Measurements from ENCODE around the gene MTHFR. TPM values are rescaled to one million over a fixed set of nuclear protein-coding genes. Genes with fewer than 3 reads are reported as not detected.

MTHFR gene
- polyA plus RNA-seq, 1 donor from 2014 or later, result 21.2 TPM

DNA sequence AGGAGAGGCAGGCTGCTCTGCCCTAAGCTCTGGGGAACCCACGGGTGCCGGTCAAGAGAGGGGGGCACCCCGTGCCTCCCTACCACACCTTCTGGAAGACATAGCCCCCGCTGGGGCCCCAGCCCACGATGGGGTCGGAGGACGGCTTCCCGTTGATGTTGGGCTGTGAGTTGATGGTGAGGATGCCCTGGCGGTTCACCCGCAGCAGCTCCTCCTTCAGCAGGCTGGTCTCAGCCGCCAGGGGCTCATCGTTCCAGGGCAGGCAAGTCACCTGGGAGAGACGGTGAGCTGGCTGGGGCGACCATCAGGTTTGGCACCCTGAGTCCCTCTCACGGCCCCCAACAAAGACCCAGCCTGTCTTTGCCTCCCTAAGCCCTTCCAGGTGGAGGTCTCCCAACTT lies 11.9 kb downstream of the MTHFR start:
- no peaks in the 10 kb centered on the region for H3K36me3 ChIP-seq (ENCODE audit: insufficient read depth, low read length)

DNA sequence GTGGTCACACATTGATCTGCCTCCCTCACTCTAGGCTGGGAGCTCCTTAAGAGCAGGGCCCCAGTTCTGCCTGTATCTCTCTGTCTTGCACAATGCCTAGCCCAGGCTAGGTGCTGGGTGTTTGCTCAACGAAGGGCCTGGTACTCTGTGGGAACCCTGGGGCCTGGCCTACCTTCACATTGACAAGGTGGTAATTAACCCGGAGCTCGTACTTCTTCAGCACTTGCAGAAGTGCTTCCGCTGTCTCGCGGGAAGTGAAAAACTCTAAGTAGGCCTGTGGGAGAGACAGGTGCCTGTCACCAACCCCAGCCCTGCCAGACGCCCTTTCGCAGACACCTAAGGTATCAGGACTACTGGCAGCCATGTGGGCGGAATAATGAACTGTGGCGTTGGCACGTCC lies 13.7 kb downstream of the MTHFR start:
- H3K9ac ChIP-seq (ENCODE audit: low read length), result no peak overlapping the region
- H3K27me3 ChIP-seq (ENCODE audit: insufficient read depth, low read depth, low read length), result no peaks in the 10 kb centered on the region
- no peak overlapping the region for H2AFZ ChIP-seq (ENCODE audit: low read depth, low read length)
- H3F3A ChIP-seq (ENCODE audit: insufficient read depth, low read length, poor library complexity, severe bottlenecking), result no peaks in the 10 kb centered on the region
- H3K4me3 ChIP-seq (ENCODE audit: low read length), result no peak overlapping the region
- TF ChIP-seq, protein P1, sequence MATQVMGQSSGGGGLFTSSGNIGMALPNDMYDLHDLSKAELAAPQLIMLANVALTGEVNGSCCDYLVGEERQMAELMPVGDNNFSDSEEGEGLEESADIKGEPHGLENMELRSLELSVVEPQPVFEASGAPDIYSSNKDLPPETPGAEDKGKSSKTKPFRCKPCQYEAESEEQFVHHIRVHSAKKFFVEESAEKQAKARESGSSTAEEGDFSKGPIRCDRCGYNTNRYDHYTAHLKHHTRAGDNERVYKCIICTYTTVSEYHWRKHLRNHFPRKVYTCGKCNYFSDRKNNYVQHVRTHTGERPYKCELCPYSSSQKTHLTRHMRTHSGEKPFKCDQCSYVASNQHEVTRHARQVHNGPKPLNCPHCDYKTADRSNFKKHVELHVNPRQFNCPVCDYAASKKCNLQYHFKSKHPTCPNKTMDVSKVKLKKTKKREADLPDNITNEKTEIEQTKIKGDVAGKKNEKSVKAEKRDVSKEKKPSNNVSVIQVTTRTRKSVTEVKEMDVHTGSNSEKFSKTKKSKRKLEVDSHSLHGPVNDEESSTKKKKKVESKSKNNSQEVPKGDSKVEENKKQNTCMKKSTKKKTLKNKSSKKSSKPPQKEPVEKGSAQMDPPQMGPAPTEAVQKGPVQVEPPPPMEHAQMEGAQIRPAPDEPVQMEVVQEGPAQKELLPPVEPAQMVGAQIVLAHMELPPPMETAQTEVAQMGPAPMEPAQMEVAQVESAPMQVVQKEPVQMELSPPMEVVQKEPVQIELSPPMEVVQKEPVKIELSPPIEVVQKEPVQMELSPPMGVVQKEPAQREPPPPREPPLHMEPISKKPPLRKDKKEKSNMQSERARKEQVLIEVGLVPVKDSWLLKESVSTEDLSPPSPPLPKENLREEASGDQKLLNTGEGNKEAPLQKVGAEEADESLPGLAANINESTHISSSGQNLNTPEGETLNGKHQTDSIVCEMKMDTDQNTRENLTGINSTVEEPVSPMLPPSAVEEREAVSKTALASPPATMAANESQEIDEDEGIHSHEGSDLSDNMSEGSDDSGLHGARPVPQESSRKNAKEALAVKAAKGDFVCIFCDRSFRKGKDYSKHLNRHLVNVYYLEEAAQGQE (IDR thresholded peaks at IDR 0.05; ENCODE audit: borderline replicate concordance), result no peak
- TF ChIP-seq EP300 (conservative IDR thresholded peaks at IDR 0.05; ENCODE audit: poor library complexity, severe bottlenecking) (no peak), POLR2AphosphoS5 (IDR thresholded peaks at IDR 0.05) (no peak), TAF1 (IDR thresholded peaks at IDR 0.05; ENCODE audit: low read depth) (no peak), RAD21 (conservative IDR thresholded peaks at IDR 0.05) (no peak), SMC3 (conservative IDR thresholded peaks at IDR 0.05; ENCODE audit: poor library complexity) (no peak), EZH2 (IDR thresholded peaks at IDR 0.05; ENCODE audit: borderline replicate concordance, insufficient read depth, low read length, poor library complexity, severe bottlenecking) (no peak), MXI1 (conservative IDR thresholded peaks at IDR 0.05; ENCODE audit: poor library complexity, severe bottlenecking) (no peak)
- TF ChIP-seq, protein P2, sequence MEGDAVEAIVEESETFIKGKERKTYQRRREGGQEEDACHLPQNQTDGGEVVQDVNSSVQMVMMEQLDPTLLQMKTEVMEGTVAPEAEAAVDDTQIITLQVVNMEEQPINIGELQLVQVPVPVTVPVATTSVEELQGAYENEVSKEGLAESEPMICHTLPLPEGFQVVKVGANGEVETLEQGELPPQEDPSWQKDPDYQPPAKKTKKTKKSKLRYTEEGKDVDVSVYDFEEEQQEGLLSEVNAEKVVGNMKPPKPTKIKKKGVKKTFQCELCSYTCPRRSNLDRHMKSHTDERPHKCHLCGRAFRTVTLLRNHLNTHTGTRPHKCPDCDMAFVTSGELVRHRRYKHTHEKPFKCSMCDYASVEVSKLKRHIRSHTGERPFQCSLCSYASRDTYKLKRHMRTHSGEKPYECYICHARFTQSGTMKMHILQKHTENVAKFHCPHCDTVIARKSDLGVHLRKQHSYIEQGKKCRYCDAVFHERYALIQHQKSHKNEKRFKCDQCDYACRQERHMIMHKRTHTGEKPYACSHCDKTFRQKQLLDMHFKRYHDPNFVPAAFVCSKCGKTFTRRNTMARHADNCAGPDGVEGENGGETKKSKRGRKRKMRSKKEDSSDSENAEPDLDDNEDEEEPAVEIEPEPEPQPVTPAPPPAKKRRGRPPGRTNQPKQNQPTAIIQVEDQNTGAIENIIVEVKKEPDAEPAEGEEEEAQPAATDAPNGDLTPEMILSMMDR (IDR thresholded peaks at IDR 0.05; ENCODE audit: poor library complexity, severe bottlenecking), result no peak
- no peaks in the 10 kb centered on the region for H3K9me3 ChIP-seq (ENCODE audit: low read length)
- H3K36me3 ChIP-seq (ENCODE audit: insufficient read depth, low read length), result no peaks in the 10 kb centered on the region
- H3K79me2 ChIP-seq (replicated peaks; ENCODE audit: insufficient read depth, low read length), result no peaks in the 10 kb centered on the region
- no peaks in the 10 kb centered on the region for H4K20me1 ChIP-seq (ENCODE audit: insufficient read depth)
- no peak overlapping the region for H3K27ac ChIP-seq (ENCODE audit: low read length)
- no peak overlapping the region for H3K4me2 ChIP-seq (ENCODE audit: low read length)
- no peaks in the 10 kb centered on the region for H3K9me2 ChIP-seq (ENCODE audit: insufficient read depth, low read length)

More for the DNA sequence above, 11.9 kb downstream of the MTHFR start:
- TF ChIP-seq EZH2 (IDR thresholded peaks at IDR 0.05; ENCODE audit: borderline replicate concordance, insufficient read depth, low read length, poor library complexity, severe bottlenecking) (no peak), RAD21 (conservative IDR thresholded peaks at IDR 0.05) (no peak), TAF1 (IDR thresholded peaks at IDR 0.05; ENCODE audit: low read depth) (no peak), MXI1 (conservative IDR thresholded peaks at IDR 0.05; ENCODE audit: poor library complexity, severe bottlenecking) (no peak), POLR2AphosphoS5 (IDR thresholded peaks at IDR 0.05) (no peak), SMC3 (conservative IDR thresholded peaks at IDR 0.05; ENCODE audit: poor library complexity) (no peak), EP300 (conservative IDR thresholded peaks at IDR 0.05; ENCODE audit: poor library complexity, severe bottlenecking) (no peak)
- TF ChIP-seq, protein P2 (IDR thresholded peaks at IDR 0.05; ENCODE audit: poor library complexity, severe bottlenecking), result no peak
- TF ChIP-seq, protein P1 (IDR thresholded peaks at IDR 0.05; ENCODE audit: borderline replicate concordance), result no peak
- H3K79me2 ChIP-seq (replicated peaks; ENCODE audit: insufficient read depth, low read length), result no peaks in the 10 kb centered on the region
- no peak overlapping the region for H3K9ac ChIP-seq (ENCODE audit: low read length)
- no peak overlapping the region for H3K4me2 ChIP-seq (ENCODE audit: low read length)
- H3K4me3 ChIP-seq (ENCODE audit: low read length), result no peak overlapping the region
- no peaks in the 10 kb centered on the region for H3K27me3 ChIP-seq (ENCODE audit: insufficient read depth, low read depth, low read length)
- no peaks in the 10 kb centered on the region for H3K9me2 ChIP-seq (ENCODE audit: insufficient read depth, low read length)
- no peak overlapping the region for H2AFZ ChIP-seq (ENCODE audit: low read depth, low read length)
- H3K9me3 ChIP-seq (ENCODE audit: low read length), result no peaks in the 10 kb centered on the region
- no peak overlapping the region for H3K27ac ChIP-seq (ENCODE audit: low read length)
- H3F3A ChIP-seq (ENCODE audit: insufficient read depth, low read length, poor library complexity, severe bottlenecking), result no peaks in the 10 kb centered on the region
- H4K20me1 ChIP-seq (ENCODE audit: insufficient read depth), result no peaks in the 10 kb centered on the region

Data from neural cell (in vitro differentiated cells).